ENCODE results near the gene IGF2.

DNA sequence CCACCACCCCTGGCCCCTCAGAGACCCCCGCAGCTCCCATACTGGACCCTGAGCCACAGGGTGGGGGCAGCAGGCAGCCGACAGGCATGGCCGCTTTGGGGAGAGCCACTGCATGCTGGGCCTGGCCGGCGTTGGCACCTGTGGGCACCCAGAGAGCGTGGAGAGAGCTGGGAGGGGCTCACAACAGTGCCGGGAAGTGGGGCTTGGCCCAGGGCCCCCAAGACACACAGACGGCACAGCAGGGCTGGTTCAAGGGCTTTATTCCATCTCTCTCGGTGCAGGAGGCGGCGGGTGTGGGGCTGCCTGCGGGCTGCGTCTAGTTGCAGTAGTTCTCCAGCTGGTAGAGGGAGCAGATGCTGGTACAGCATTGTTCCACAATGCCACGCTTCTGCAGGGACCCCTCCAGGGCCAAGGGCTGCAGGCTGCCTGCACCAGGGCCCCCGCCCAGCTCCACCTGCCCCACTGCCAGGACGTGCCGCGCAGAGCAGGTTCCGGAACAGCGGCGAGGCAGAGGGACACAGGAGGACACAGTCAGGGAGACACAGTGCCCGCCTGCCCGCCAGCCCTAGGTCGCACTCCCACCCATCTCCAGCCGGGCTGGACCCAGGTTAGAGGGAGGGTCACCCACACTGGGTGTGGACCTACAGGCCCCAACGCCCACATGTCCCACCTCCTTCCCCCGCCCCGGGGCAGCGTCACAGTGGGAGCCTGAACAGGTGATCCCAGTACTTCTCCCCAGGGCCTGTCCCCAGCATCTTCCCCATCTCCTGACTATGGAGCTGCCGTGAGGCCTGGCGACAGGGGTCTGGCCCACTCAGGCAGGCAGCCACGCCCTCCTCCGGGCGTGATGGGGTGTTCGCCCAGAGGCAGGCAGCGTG is 20.6 kb upstream of the IGF2 start:
- TF ChIP-seq EP300 (IDR thresholded peaks at IDR 0.05) (no peak), POLR2A (IDR thresholded peaks at IDR 0.05) (no peak)
- TF ChIP-seq, protein P1, sequence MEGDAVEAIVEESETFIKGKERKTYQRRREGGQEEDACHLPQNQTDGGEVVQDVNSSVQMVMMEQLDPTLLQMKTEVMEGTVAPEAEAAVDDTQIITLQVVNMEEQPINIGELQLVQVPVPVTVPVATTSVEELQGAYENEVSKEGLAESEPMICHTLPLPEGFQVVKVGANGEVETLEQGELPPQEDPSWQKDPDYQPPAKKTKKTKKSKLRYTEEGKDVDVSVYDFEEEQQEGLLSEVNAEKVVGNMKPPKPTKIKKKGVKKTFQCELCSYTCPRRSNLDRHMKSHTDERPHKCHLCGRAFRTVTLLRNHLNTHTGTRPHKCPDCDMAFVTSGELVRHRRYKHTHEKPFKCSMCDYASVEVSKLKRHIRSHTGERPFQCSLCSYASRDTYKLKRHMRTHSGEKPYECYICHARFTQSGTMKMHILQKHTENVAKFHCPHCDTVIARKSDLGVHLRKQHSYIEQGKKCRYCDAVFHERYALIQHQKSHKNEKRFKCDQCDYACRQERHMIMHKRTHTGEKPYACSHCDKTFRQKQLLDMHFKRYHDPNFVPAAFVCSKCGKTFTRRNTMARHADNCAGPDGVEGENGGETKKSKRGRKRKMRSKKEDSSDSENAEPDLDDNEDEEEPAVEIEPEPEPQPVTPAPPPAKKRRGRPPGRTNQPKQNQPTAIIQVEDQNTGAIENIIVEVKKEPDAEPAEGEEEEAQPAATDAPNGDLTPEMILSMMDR (IDR thresholded peaks at IDR 0.05) = no peak
